CD14-positive monocyte (primary cell): ENCODE results near the gene DCAF8L2. TPM values are rescaled to one million over a fixed set of nuclear protein-coding genes. Genes with fewer than 3 reads are reported as not detected.

Experiments used
- DNase-seq, 3 donors: peaks; one replicate each; pipeline ENCODE4 v3.0.0-alpha.2; 2011 to 2022
- H2AFZ ChIP-seq: 2 replicates; pipeline ENCODE4 v1.6.0; 2012; ENCODE audit warnings: mild to moderate bottlenecking, low read depth, low read length, inconsistent platforms; ENCODE audit not compliant: insufficient read depth, poor library complexity, severe bottlenecking
- H3K27ac ChIP-seq, 2 donors: 1 replicate in 1 of 2; 2 replicates in 1 of 2; pipeline ENCODE4 v1.5.1; 2012 to 2013; ENCODE audit warnings: low read length in 2 of 2, control low read depth in 1 of 2, inconsistent platforms in 1 of 2, low read depth in 1 of 2, mild to moderate bottlenecking in 1 of 2
- H3K27me3 ChIP-seq, 2 donors: one replicate each; pipeline versions ENCODE4 v1.6.0 to v1.6.1; 2011 to 2013; ENCODE audit warnings: low read length in 2 of 2; ENCODE audit not compliant: control insufficient read depth in 2 of 2, insufficient read depth in 2 of 2
- H3K36me3 ChIP-seq, 2 donors: replicated peaks in 1 of 2; 1 replicate in 1 of 2; 2 replicates in 1 of 2; pipeline versions ENCODE4 v1.5.1 to v1.6.1; 2012 to 2013; ENCODE audit warnings: low read length in 2 of 2, control low read depth in 1 of 2, inconsistent platforms in 1 of 2, mild to moderate bottlenecking in 1 of 2; ENCODE audit not compliant: insufficient read depth in 2 of 2, control insufficient read depth in 1 of 2
- H3K4me1 ChIP-seq, 2 donors: 1 replicate in 1 of 2; 2 replicates in 1 of 2; pipeline versions ENCODE4 v1.5.1 to v1.6.1; 2012 to 2013; ENCODE audit warnings: low read length in 2 of 2, control low read depth in 1 of 2, inconsistent platforms in 1 of 2, mild to moderate bottlenecking in 1 of 2, moderate library complexity in 1 of 2; ENCODE audit not compliant: insufficient read depth in 2 of 2, control insufficient read depth in 1 of 2
- H3K4me2 ChIP-seq: replicated peaks from 2 replicates; pipeline ENCODE3; 2012; ENCODE audit warnings: low read length, moderate library complexity, mild to moderate bottlenecking; ENCODE audit not compliant: poor library complexity, severe bottlenecking; ENCODE audit errors: extremely low read depth
- H3K4me3 ChIP-seq, 3 experiments: fragments of 200-600 bp in 1 of 3; sonication (generic) in 1 of 3; replicated peaks in 1 of 3; 1 replicate in 2 of 3; 2 replicates in 1 of 3; pipeline ENCODE4 v1.5.1; 2011 to 2013; ENCODE audit warnings: low read length in 3 of 3, mild to moderate bottlenecking in 3 of 3, control low read depth in 2 of 3, low read depth in 2 of 3, inconsistent platforms in 1 of 3, moderate library complexity in 1 of 3
- H3K79me2 ChIP-seq: 2 replicates; pipeline ENCODE4 v1.6.0; 2012; ENCODE audit warnings: mild to moderate bottlenecking, control low read depth, inconsistent platforms, low read length, moderate library complexity; ENCODE audit not compliant: insufficient read depth
- H3K9ac ChIP-seq: 2 replicates; pipeline ENCODE4 v1.6.0; 2017; ENCODE audit warnings: low read length, mild to moderate bottlenecking; ENCODE audit not compliant: insufficient read depth, poor library complexity, severe bottlenecking
- H3K9me3 ChIP-seq, 2 donors: replicated peaks in 1 of 2; 1 replicate in 1 of 2; 2 replicates in 1 of 2; pipeline versions ENCODE4 v1.5.1 to v1.6.1; 2012 to 2013; ENCODE audit warnings: low read length in 2 of 2, control low read depth in 1 of 2; ENCODE audit not compliant: control insufficient read depth in 1 of 2, insufficient read depth in 1 of 2
- H4K20me1 ChIP-seq: 2 replicates; pipeline ENCODE4 v1.6.0; 2012; ENCODE audit warnings: mild to moderate bottlenecking, low read length, control low read depth, moderate library complexity; ENCODE audit not compliant: insufficient read depth
- H3K27ac Mint-ChIP-seq, 7 donors: one replicate each; pipeline ENCODE4 v1.8.0; 2020; ENCODE audit warnings: mild to moderate bottlenecking in 7 of 7, mixed read lengths in 7 of 7, moderate library complexity in 6 of 7, inconsistent platforms in 2 of 7
- H3K27me3 Mint-ChIP-seq, 3 donors: one replicate each; pipeline ENCODE4 v1.8.0; 2021 to 2022; ENCODE audit warnings: low read depth in 3 of 3, mild to moderate bottlenecking in 3 of 3, mixed read lengths in 3 of 3, moderate library complexity in 3 of 3, inconsistent platforms in 1 of 3
- H3K36me3 Mint-ChIP-seq, 2 donors: one replicate each; pipeline ENCODE4 v1.8.0; 2020; ENCODE audit warnings: mixed read lengths in 2 of 2, inconsistent platforms in 1 of 2, mild to moderate bottlenecking in 1 of 2
- H3K4me1 Mint-ChIP-seq: one replicate; pipeline ENCODE4 v1.8.0; 2020; ENCODE audit warnings: mild to moderate bottlenecking, mixed read lengths
- H3K4me3 Mint-ChIP-seq, 2 donors: one replicate each; pipeline ENCODE4 v1.8.0; 2020; ENCODE audit warnings: mild to moderate bottlenecking in 2 of 2, mixed read lengths in 2 of 2, moderate library complexity in 1 of 2
- H3K9me3 Mint-ChIP-seq, 7 donors: one replicate each; pipeline ENCODE4 v1.8.0; 2020 to 2022; ENCODE audit warnings: mixed read lengths in 7 of 7, mild to moderate bottlenecking in 6 of 7, moderate library complexity in 6 of 7, inconsistent platforms in 2 of 7
- CTCF ChIP-seq: fragments of 200-600 bp; IDR thresholded peaks from one replicate; pipeline ENCODE4 v1.8.0; 2022; ENCODE audit warnings: antibody characterized with exemption, mild to moderate bottlenecking
- WGBS: methylation state at CpG from one replicate; pipeline ENCODE4 v1.1.5; 2013; ENCODE audit warnings: missing lambda C conversion rate; ENCODE audit not compliant: insufficient coverage; 5-methylcytosine and 5-hydroxymethylcytosine counted together
- intact Hi-C, 2 donors: fragments of 100-400 bp; cut with micrococcal nuclease; formaldehyde crosslinking; loops; one replicate each; pipeline versions ENCODE4 v1.15.0 to v1.15.1; 2023
- polyA plus RNA-seq, 3 donors: library from polyadenylated mRNA; depleted of rRNA in 1 of 3; unstranded in 2 of 3; stranded (reverse) in 1 of 3; fragments of 300-500 nt in 2 of 3; fragments of >200 nt in 1 of 3; fragmentation: Illumina TruSeq in 2 of 3; gene quantifications; 1 replicate in 2 of 3; 2 replicates in 1 of 3; pipeline ENCODE4 v1.2.3, GENCODE V29; 2012 to 2021

DCAF8L2 gene
- polyA plus RNA-seq, 3 donors = not detected

DNA sequence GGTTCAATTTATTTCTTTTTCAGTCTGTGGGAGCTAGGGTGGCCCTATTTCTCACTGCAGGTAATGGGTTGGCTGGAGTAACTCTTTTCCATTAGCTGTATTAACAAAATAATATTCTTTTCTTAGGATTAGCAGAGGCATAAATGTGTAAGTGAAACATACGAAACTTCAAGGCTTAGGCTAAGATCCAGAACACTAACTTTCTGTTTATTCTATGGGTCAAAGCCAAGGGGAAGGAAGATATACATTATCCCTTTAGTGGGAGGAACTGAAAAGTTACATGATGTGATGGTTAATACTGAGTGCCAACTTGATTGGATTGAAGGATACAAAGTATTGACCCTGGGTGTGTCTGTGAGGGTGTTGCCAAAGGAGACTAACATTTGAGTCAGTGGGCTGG lies 66.4 kb downstream of the DCAF8L2 start:
- H3K27ac Mint-ChIP-seq = no peak overlapping the region
- H3K36me3 Mint-ChIP-seq = no peaks in the 10 kb centered on the region
- H3K9me3 ChIP-seq = no peaks in the 10 kb centered on the region
- H3K27me3 ChIP-seq = no peaks in the 10 kb centered on the region
- no peaks in the 10 kb centered on the region for H3K4me1 Mint-ChIP-seq
- H3K4me2 ChIP-seq = no peak overlapping the region
- H4K20me1 ChIP-seq = no peaks in the 10 kb centered on the region
- no peak overlapping the region for H2AFZ ChIP-seq
- H3K9ac ChIP-seq = no peak overlapping the region
- no peak overlapping the region for H3K4me3 Mint-ChIP-seq
- H3K4me3 ChIP-seq = no peak overlapping the region
- H3K79me2 ChIP-seq = no peaks in the 10 kb centered on the region
- no peaks in the 10 kb centered on the region for H3K4me1 ChIP-seq
- intact Hi-C loops = no loop called here
- peaks cover 0 to 4% (median 0%) of the 10 kb centered on the region in 7 donors for H3K9me3 Mint-ChIP-seq
- 80% methylated on average over 1 of the region's 1 CpG for WGBS
- H3K27me3 Mint-ChIP-seq = peaks cover 0 to 6% (median 0%) of the 10 kb centered on the region in 3 donors
- no peak for TF ChIP-seq CTCF
- no peak overlapping the region for H3K27ac ChIP-seq
- DNase-seq = no peak
- H3K36me3 ChIP-seq = no peaks in the 10 kb centered on the region

DNA sequence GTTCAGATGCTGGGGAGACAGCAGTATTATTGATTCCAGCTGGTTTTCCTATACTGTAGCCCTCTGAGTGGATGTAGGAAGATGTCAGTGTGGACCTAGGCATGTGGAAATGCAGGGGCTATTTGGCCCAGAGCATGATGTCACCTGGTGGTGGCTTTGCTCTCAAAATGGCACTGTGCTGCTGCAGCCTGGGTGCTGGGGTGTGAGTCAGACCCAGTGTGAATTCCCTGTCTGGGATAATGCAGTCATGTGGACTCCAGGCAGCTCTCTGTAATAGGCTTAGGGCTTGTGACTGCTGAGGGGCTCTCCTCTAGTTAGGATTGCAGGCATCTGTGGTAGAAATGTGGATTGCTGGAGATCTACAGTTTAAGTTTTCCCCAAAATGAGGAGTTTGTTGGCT lies 70.7 kb downstream of the DCAF8L2 start:
- no peak overlapping the region for H3K27ac ChIP-seq
- no peak overlapping the region for H3K9ac ChIP-seq
- no peaks in the 10 kb centered on the region for H3K9me3 ChIP-seq
- Mint-ChIP-seq H3K4me1 (no peaks in the 10 kb centered on the region), H3K4me3 (no peak overlapping the region), H3K36me3 (no peaks in the 10 kb centered on the region), H3K27me3 (peaks cover 0 to 6% (median 0%) of the 10 kb centered on the region in 3 donors), H3K9me3 (peaks cover 0 to 2% (median 0%) of the 10 kb centered on the region in 7 donors), H3K27ac (no peak overlapping the region)
- intact Hi-C loops = no loop called here
- no peak overlapping the region for H3K4me2 ChIP-seq
- no peaks in the 10 kb centered on the region for H3K27me3 ChIP-seq
- no peaks in the 10 kb centered on the region for H3K36me3 ChIP-seq
- H3K79me2 ChIP-seq = no peaks in the 10 kb centered on the region
- H2AFZ ChIP-seq = no peak overlapping the region
- no peaks in the 10 kb centered on the region for H3K4me1 ChIP-seq
- DNase-seq = no peak
- no peak for TF ChIP-seq CTCF
- H4K20me1 ChIP-seq = no peaks in the 10 kb centered on the region
- no peak overlapping the region for H3K4me3 ChIP-seq
